Central memory CD8-positive, alpha-beta T cell (primary cell): Measurements from ENCODE around the gene WDR87.

Source experiments
- ATAC-seq: fragments of 150-1000 bp; cut with Tn5 transposase; replicated peaks from 2 replicates; pipeline ENCODE4 v1.10.0; 2022; ENCODE audit warnings: mild to moderate bottlenecking, moderate FRiP score, moderate number of reproducible peaks; ENCODE audit not compliant: poor library complexity, severe bottlenecking; ENCODE audit errors: extremely low read depth
- DNase-seq, 2 donors: peaks; one replicate each; pipeline ENCODE4 v3.0.0; 2021; ENCODE audit warnings: low spot score in 2 of 2
- H3K27ac Mint-ChIP-seq: one replicate; pipeline ENCODE4 v1.8.0; 2022; ENCODE audit warnings: low read depth, mild to moderate bottlenecking, moderate library complexity, mixed read lengths
- H3K27me3 Mint-ChIP-seq: one replicate; pipeline ENCODE4 v1.8.0; 2022; ENCODE audit warnings: mixed read lengths
- H3K36me3 Mint-ChIP-seq: one replicate; pipeline ENCODE4 v1.8.0; 2022; ENCODE audit warnings: mild to moderate bottlenecking, moderate library complexity, mixed read lengths; ENCODE audit not compliant: insufficient read depth
- H3K4me1 Mint-ChIP-seq: one replicate; pipeline ENCODE4 v1.8.0; 2022; ENCODE audit warnings: mixed read lengths
- H3K4me3 Mint-ChIP-seq: one replicate; pipeline ENCODE4 v1.8.0; 2022; ENCODE audit warnings: mild to moderate bottlenecking, moderate library complexity, mixed read lengths
- H3K9me3 Mint-ChIP-seq: one replicate; pipeline ENCODE4 v1.8.0; 2022; ENCODE audit warnings: mixed read lengths

The WDR87 gene

DNA sequence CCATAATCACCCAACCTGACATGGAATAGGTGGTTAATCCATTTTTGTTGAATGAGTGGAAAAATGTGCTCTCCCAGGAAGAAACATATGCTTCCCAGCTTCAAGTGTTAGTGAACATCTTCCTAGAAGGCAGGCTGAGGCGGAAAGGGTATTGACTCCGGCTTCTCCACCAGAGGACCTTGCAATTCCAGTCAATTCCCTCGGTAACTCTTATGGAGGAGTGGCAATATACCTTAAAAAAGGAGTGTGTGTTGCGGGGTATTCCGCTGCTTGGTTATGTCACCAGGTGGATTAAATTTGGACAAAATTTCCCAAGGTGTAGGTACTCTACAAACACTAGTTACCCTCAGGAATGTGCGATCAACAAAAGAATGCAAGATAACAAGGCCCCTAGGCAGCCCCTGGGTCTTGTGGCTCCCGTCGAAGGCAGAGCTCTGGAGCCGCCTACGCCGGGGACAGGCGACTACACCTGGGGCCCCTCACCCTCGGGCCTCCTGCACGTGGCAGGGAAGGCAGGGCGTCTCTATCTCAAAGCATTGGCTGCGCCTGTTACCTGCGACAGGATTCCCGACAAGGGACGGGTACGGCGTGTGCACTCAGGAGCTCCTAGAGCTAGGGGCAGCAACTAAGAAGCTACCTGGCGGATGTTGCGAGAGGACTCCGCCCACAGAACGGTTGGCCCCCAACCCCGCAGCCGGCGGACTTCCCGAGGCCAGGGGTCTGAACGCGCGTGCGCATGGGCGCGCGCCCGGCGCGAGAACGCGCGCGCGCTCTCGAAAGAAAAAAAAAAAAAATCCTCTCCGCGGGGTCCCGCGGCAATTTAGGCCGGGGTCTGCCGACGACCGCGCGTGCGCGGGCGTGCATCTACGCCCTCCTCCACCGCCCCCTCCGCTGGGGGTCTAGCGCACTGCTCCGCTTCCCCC, at the start of gene WDR87:
TSS of gene WDR87 (minus strand) at position 649 of the 923 bp plus-strand sequence. CDS start 8,355 bp downstream, outside the sequence.
- H3K4me1 Mint-ChIP-seq = peaks cover 29% of the 10 kb centered on the region
- peak within 1 kb of the TSS; percentile 0 for H3K27ac Mint-ChIP-seq
- no peaks in the 10 kb centered on the region for H3K27me3 Mint-ChIP-seq
- peak within 1 kb of the TSS; percentile 91 for H3K4me3 Mint-ChIP-seq
- ATAC-seq (peak; percentile 15), DNase-seq (no peak)
- H3K36me3 Mint-ChIP-seq = peaks cover 3% of the 10 kb centered on the region
- H3K9me3 Mint-ChIP-seq = no peaks in the 10 kb centered on the region

DNA sequence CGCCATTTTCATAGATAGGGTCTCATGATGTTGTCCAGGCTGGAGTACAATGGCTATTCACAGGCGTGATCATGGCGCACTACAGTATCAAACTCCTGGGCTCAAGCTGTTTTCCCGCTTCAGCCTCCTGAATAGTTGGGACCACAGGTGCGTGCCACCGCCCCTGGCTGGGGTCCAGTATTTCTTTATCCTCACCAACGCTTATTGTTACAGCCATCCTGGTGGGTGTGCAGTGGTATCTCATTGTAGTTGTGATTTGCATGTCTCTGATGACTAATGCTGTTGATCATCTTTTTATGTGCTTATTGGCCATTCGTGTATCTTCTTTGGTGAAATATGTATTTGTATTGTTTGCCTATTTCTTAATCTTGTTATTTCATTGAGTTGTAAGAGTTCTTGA, 49.6 kb upstream of the WDR87 start:
- no peak for ATAC-seq
- no peak overlapping the region for H3K27ac Mint-ChIP-seq
- H3K27me3 Mint-ChIP-seq = no peaks in the 10 kb centered on the region
- no peak overlapping the region for H3K4me3 Mint-ChIP-seq
- peaks cover 6% of the 10 kb centered on the region for H3K4me1 Mint-ChIP-seq
- no peaks in the 10 kb centered on the region for H3K36me3 Mint-ChIP-seq
- DNase-seq = no peak
- no peaks in the 10 kb centered on the region for H3K9me3 Mint-ChIP-seq

DNA sequence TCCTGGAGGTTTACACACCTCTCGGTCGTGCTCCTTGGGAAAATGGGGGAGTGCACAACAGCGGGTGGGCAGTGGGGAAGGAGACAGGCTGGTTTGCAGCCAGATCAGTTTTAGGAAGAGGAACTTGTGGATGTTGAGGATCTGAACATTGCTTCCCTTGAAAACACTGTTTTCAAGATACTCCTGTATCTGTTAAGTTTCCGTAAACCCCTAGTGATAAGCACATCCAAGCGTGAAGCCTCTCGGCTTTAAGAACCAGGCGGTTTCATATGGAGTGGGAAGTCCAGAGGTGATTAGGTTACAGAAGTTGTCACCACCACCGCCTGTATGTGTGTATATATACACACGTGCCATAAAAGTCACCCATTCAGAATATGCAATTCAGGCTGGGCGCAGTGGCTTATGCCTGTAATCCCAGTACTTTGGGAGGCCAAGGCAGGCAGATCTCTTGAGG, 48.1 kb upstream of the WDR87 start:
- H3K27me3 Mint-ChIP-seq = no peaks in the 10 kb centered on the region

DNA sequence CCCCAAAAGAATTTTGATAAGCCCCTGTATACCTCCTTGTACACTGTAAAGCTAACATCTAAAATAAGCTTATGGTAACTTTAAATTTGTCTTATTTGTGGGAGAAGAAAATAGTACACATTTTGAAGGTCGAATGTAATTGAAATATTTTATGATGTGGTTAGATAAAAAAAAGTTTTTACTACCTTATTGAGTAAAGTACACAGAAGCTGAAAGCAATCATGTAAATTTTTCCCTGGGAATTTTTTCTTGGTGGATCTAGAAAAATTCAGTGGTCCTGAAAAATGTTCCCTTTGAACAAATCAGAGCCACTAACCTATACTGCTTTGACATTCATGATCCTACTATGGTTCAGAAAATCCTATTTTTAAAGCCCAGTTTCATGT, 47.5 kb upstream of the WDR87 start:
- no peaks in the 10 kb centered on the region for H3K4me1 Mint-ChIP-seq
- no peaks in the 10 kb centered on the region for H3K9me3 Mint-ChIP-seq
- H3K27ac Mint-ChIP-seq = no peak overlapping the region
- no peak for DNase-seq
- no peaks in the 10 kb centered on the region for H3K27me3 Mint-ChIP-seq
- H3K36me3 Mint-ChIP-seq = no peaks in the 10 kb centered on the region
- ATAC-seq = no peak
- H3K4me3 Mint-ChIP-seq = no peak overlapping the region

More for the DNA sequence above, 48.1 kb upstream of the WDR87 start:
- Mint-ChIP-seq H3K4me3 (no peak overlapping the region), H3K4me1 (peaks cover 5% of the 10 kb centered on the region), H3K27ac (no peak overlapping the region), H3K9me3 (no peaks in the 10 kb centered on the region), H3K36me3 (no peaks in the 10 kb centered on the region)
- no peak for DNase-seq
- no peak for ATAC-seq

DNA sequence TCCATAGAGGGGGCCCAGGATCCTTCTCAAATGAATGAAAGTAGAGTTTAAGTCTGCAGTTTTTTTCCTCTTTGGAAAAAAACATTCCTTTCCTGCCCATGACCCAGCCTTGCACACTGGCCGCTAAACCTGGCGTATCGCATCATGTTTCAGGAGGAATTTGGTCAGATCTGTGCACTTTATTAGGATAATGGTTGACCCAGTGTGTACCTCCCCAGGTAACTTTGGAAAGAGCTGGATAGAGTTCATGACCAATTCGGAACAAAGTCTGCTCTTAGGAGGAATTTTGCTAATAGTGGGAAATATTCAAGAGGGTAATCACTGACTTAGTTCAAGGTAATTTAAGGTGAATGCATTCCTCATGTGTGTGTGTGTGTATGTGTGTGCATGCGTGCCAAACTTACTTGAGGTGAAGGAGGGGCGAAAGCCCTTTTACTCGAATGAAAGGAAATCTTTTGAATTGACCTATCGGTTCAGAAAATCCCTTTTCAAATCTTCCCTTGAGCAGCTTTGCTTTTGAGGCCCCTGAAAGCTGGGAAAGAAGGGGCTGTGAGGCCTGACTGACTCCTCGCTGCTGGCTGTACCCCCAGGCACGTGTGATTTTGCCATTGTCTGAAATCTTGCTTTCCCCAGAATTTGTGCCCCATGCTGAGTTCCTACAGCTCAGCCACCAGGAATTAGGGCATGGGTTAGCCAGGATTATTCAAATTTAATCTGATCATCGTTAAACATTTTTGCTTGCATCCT, 47.0 kb upstream of the WDR87 start:
- Mint-ChIP-seq H3K27me3 (no peaks in the 10 kb centered on the region), H3K9me3 (no peaks in the 10 kb centered on the region), H3K4me1 (no peaks in the 10 kb centered on the region), H3K27ac (no peak overlapping the region), H3K36me3 (no peaks in the 10 kb centered on the region), H3K4me3 (no peak overlapping the region)
- ATAC-seq (no peak), DNase-seq (no peak)

DNA sequence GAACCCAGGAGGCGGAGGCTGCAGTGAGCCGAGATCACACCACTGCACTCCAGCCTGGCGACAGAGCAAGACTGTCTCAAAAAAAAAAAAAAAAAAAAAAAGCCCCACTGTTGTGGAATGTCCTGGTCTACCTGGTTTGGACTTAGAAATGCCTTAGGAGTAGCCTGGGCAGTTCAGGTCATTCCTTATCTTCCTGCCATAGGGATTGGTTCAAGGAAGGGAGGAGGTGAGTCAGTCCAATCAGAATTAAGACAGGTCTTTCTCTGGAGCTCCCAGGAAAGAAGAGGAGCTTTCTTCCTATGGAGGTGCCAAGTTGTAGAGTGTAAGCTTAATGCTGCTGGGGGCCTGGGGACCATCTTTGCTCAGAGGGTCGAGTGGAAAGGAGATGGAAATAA, 45.4 kb upstream of the WDR87 start:
- Mint-ChIP-seq H3K9me3 (no peaks in the 10 kb centered on the region), H3K27me3 (no peaks in the 10 kb centered on the region), H3K36me3 (no peaks in the 10 kb centered on the region), H3K4me3 (no peak overlapping the region), H3K27ac (no peak overlapping the region), H3K4me1 (no peaks in the 10 kb centered on the region)
- ATAC-seq (no peak), DNase-seq (no peak)

DNA sequence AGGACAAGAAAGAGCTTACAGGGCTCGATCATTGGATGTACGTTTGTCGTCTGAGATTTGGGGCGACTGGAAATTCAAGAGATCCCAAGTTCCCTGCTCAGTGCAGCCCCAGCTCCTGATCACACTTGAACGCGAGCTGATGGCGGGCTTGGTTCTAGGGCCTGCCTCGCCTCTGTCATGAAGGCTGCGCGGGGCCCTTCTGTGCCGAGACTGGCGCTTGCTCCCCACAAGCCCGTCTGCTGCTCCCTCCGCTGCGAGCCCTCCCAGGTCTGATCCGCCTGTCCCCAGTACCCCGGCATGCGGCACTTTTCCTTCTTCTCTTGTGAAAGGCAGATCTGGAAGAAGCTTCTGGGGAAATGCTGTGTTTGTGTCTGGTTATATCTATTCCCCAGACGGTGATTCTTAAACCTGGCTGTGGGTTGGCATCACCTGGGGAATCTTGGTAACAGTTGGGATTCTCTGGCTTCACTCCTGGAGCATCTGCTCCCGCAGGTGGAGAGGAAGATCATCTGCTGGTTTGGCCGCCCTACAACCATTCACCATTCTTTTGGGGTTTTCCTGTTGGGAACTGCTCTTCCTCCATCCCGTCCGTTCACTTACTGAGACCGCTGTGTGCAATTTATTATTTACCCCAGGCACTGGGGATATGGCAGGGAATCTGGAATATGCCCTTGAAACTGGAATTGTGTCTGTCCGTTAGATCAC, 44.2 kb upstream of the WDR87 start:
- DNase-seq (no peak), ATAC-seq (no peak)
- no peak overlapping the region for H3K4me3 Mint-ChIP-seq
- H3K9me3 Mint-ChIP-seq = no peaks in the 10 kb centered on the region
- no peak overlapping the region for H3K27ac Mint-ChIP-seq
- H3K27me3 Mint-ChIP-seq = no peaks in the 10 kb centered on the region
- H3K36me3 Mint-ChIP-seq = no peaks in the 10 kb centered on the region
- no peaks in the 10 kb centered on the region for H3K4me1 Mint-ChIP-seq

DNA sequence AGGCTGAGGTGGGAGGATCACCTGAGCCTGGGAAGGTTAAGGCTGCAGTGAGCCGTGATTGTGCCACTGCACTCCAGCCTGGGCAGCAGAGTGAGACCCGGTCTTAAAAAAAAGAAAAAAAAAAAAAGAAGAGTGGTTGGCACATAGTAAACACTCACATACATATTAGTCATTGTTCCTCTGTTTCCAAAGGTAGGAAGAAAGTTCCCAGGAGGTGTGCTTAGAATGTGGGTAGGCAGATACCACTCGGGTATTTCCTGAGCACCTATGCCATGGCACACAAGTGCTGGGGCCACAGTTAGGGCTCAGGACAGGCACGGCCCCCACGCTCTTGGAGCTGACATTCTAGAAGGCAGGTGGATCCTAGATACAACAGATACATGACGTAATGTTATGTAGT, 42.0 kb upstream of the WDR87 start:
- Mint-ChIP-seq H3K36me3 (no peaks in the 10 kb centered on the region), H3K9me3 (no peaks in the 10 kb centered on the region), H3K4me1 (peaks cover under 1% of the 10 kb centered on the region), H3K27me3 (no peaks in the 10 kb centered on the region), H3K4me3 (no peak overlapping the region), H3K27ac (no peak overlapping the region)
- ATAC-seq (no peak), DNase-seq (no peak)

DNA sequence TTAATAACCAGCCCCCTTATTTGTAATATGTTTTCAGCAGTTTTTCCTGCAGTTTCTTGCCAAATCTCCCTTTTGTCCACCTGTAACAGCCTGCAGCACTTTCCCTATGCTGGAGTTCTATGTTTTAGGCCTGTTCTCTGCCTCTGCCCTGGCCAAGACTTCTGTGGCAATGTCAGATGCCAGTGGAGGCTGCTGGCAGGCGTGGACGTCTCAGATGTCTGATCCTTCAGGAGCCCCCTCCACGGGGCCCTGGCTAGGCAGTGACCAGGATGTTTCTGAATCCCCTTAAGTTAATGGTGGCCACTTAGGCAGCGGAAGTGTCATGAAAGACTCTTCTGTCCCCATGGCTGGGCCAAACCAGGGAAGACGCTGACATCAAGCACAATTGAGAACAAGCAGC, 41.4 kb upstream of the WDR87 start:
- no peak for DNase-seq
- Mint-ChIP-seq H3K9me3 (no peaks in the 10 kb centered on the region), H3K4me3 (no peak overlapping the region), H3K27me3 (no peaks in the 10 kb centered on the region), H3K27ac (no peak overlapping the region), H3K4me1 (peaks cover 4% of the 10 kb centered on the region), H3K36me3 (no peaks in the 10 kb centered on the region)
- ATAC-seq = no peak

DNA sequence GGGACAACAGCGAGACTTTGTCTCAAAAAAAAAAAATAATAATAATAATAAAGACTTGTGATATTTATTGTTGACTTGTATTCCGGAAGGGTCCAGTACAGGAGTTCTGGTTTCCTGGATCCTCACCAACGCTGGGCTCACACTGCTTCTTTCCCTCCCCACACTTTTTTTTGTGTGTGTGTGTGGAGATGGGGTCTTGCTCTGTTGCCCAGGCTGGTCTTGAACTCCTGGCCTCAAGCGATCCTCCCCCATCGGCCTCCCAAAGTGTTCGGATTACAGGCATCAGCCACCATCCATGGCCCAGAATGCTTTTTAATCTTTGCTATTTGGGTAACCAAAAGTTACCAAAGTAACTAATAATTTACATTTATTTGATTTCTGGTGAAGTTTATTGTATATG, 39.7 kb upstream of the WDR87 start:
- Mint-ChIP-seq H3K27ac (no peak overlapping the region), H3K9me3 (no peaks in the 10 kb centered on the region), H3K4me1 (peaks cover 13% of the 10 kb centered on the region), H3K36me3 (no peaks in the 10 kb centered on the region), H3K27me3 (no peaks in the 10 kb centered on the region), H3K4me3 (no peak overlapping the region)
- no peak for DNase-seq
- no peak for ATAC-seq

DNA sequence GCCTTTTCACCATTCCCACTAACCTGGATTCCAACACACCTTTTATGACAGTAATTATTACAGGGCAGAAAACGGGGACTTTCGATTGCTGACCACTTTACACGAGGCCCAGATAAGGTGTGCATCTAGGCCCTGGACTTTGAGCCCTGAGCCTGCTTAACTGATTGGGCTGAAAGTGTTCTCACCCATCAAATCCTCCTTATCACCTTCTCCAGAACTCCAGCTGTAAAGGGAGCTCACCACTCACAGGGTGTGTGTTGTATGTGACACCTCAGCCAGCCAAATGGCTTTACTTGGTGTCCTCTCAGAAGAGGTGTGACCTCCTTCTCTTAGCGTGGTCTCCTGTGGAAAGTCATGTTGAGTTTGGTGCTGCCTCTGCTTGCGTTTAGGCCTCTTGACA, 37.1 kb upstream of the WDR87 start:
- H3K4me1 Mint-ChIP-seq = peaks cover 19% of the 10 kb centered on the region
- no peaks in the 10 kb centered on the region for H3K27me3 Mint-ChIP-seq
- H3K9me3 Mint-ChIP-seq = no peaks in the 10 kb centered on the region
- DNase-seq = no peak
- no peak for ATAC-seq
- no peak overlapping the region for H3K4me3 Mint-ChIP-seq
- peaks cover under 1% of the 10 kb centered on the region for H3K36me3 Mint-ChIP-seq
- H3K27ac Mint-ChIP-seq = no peak overlapping the region

DNA sequence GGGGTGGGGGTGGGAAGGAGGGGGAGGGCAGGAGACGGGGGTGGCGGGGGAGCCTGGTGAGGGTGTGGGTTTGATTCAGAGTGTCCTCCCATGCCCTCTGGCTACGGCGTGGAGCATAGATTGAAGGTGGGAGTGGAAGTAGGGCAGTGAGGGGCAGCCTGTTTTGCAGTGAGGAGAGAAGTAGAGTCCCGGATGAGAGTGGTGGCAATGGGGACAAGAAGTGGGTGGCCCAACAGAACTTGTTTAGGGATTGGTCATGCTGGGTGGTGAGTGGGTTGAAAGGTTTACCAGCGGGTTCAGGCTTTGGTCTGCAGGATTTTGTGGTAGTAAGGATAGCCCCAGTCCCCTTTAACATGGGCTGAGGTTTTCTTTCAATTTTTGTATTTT, 36.1 kb upstream of the WDR87 start:
- DNase-seq = no peak
- ATAC-seq = no peak
- peaks cover 1% of the 10 kb centered on the region for H3K36me3 Mint-ChIP-seq
- H3K27me3 Mint-ChIP-seq = no peaks in the 10 kb centered on the region
- H3K4me1 Mint-ChIP-seq = peaks cover 19% of the 10 kb centered on the region
- no peak overlapping the region for H3K27ac Mint-ChIP-seq
- H3K9me3 Mint-ChIP-seq = no peaks in the 10 kb centered on the region
- no peak overlapping the region for H3K4me3 Mint-ChIP-seq
